ENCODE results near the gene LRPPRC. TPM values are rescaled to one million over a fixed set of nuclear protein-coding genes. Genes with fewer than 3 reads are reported as not detected.
A peak's percentile ranks its signal among the peaks of the same experiment; 100 is the strongest.

LRPPRC gene
- total and polyA plus RNA-seq, 9 of the 15 experiments (the other 6 are each of a cell fraction or from before 2014, with no cell fraction given), result 41.5 to 214 (median 138) TPM

- TF ChIP-seq, protein P1, sequence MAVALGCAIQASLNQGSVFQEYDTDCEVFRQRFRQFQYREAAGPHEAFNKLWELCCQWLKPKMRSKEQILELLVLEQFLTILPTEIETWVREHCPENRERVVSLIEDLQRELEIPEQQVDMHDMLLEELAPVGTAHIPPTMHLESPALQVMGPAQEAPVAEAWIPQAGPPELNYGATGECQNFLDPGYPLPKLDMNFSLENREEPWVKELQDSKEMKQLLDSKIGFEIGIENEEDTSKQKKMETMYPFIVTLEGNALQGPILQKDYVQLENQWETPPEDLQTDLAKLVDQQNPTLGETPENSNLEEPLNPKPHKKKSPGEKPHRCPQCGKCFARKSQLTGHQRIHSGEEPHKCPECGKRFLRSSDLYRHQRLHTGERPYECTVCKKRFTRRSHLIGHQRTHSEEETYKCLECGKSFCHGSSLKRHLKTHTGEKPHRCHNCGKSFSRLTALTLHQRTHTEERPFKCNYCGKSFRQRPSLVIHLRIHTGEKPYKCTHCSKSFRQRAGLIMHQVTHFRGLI (CRISPR knock-in tag; IDR thresholded peaks at IDR 0.05), result no peak
- TF ChIP-seq, protein P2, sequence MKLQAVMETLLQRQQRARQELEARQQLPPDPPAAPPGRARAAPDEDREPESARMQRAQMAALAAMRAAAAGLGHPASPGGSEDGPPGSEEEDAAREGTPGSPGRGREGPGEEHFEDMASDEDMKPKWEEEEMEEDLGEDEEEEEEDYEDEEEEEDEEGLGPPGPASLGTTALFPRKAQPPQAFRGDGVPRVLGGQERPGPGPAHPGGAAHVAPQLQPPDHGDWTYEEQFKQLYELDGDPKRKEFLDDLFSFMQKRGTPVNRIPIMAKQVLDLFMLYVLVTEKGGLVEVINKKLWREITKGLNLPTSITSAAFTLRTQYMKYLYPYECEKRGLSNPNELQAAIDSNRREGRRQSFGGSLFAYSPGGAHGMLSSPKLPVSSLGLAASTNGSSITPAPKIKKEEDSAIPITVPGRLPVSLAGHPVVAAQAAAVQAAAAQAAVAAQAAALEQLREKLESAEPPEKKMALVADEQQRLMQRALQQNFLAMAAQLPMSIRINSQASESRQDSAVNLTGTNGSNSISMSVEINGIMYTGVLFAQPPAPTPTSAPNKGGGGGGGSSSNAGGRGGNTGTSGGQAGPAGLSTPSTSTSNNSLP (IDR thresholded peaks at IDR 0.05; ENCODE audit: borderline replicate concordance, low read depth, low read length), result no peak
- TF ChIP-seq POLR2AphosphoS5 (IDR thresholded peaks at IDR 0.05; ENCODE audit: control insufficient read depth, insufficient read depth, low read depth, low read length) (peak; percentile 56), ZNF318 (IDR thresholded peaks at IDR 0.05; ENCODE audit: borderline replicate concordance in 1 of 2, low read depth in 1 of 2) (no peak), ZNF76 (CRISPR knock-in tag; IDR thresholded peaks at IDR 0.05; ENCODE audit: borderline replicate concordance) (no peak), ZFP36 (IDR thresholded peaks at IDR 0.05; ENCODE audit: low read depth, low read length, partially characterized antibody) (no peak), PPARD (CRISPR knock-in tag; IDR thresholded peaks at IDR 0.05) (no peak), ZNF175 (CRISPR knock-in tag; IDR thresholded peaks at IDR 0.05; ENCODE audit: low read depth) (peak; percentile 53; the same call in 1 of the 2 replicates), DMBX1 (CRISPR knock-in tag; IDR thresholded peaks at IDR 0.05; ENCODE audit: borderline replicate concordance) (no peak; the same call in none of the 2 replicates), HEY1 (CRISPR knock-in tag; IDR thresholded peaks at IDR 0.05; ENCODE audit: borderline replicate concordance) (0 out of 2 replicates have a peak, but pooled peaks have one; percentile 9)
- TF ChIP-seq, protein P3, sequence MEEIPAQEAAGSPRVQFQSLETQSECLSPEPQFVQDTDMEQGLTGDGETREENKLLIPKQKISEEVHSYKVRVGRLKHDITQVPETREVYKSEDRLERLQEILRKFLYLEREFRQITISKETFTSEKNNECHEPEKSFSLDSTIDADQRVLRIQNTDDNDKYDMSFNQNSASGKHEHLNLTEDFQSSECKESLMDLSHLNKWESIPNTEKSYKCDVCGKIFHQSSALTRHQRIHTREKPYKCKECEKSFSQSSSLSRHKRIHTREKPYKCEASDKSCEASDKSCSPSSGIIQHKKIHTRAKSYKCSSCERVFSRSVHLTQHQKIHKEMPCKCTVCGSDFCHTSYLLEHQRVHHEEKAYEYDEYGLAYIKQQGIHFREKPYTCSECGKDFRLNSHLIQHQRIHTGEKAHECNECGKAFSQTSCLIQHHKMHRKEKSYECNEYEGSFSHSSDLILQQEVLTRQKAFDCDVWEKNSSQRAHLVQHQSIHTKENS (CRISPR knock-in tag; IDR thresholded peaks at IDR 0.05), result no peak
Measured at GRCh38 chr2:43995733-43996533, at the start of gene LRPPRC (continued).

Data from K562 (cell line).